SK-N-SH (cell line): ENCODE results near the gene TMEM184A.

Experiments used
- EP300 ChIP-seq, 2 experiments: IDR thresholded peaks; 2 replicates each; pipeline versions ENCODE4 v1.4.0 to v1.6.1; 2012; ENCODE audit warnings: borderline replicate concordance in 1 of 2, low read depth in 1 of 2, low read length in 1 of 2
- JUND ChIP-seq: IDR thresholded peaks from 2 replicates; pipeline ENCODE4 v1.4.0; 2012
- POLR2AphosphoS5 ChIP-seq: IDR thresholded peaks from 2 replicates; pipeline ENCODE4 v1.6.1; 2012; ENCODE audit warnings: low read depth, low read length
- TAF1 ChIP-seq: IDR thresholded peaks from 2 replicates; pipeline ENCODE4 v1.6.1; 2012; ENCODE audit warnings: low read depth, mild to moderate bottlenecking, low read length, moderate library complexity, borderline replicate concordance

DNA sequence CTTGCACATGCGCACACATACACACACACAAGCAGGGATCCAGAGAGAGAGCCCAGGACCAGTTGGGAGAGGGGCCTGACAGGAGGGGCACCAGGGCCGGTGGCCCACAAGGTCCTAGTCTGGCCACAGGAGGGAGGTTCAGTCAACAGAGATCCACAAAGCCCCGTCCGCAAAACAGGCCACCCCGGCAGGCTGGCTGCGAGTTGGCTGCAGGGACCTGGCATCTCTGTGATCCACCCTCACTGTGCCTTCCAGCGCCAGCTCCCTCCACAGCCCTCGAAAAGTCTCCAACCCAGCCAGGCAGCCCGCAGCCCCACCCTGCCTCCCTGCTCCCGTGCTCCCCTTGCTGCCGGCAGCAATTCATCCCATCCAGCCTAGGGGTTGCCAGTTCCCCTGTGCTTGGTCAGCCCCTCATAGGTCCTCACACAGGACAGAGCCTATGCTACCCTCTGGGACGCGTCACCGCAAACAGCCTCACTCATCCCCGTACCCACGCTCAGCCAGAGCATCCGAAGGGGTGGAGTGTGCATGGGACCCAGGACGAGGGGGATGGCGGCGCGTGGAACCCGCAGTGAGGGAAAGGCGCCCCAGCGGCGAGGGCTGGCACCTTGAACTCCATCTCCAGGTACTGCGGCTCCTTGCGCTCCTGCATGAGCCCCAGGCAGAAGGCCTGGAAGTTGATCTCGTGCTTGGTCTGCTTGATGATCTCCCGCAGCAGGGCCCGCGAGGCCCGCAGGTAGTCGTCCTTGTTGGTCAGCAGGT is 59.3 kb downstream of the TMEM184A start:
- TF ChIP-seq EP300 (IDR thresholded peaks at IDR 0.05; ENCODE audit: borderline replicate concordance in 1 of 2, low read depth in 1 of 2, low read length in 1 of 2) (no peak), TAF1 (no peak), POLR2AphosphoS5 (no peak), JUND (no peak)
